K562 (cell line): Measurements from ENCODE around the gene ROS1. TPM values are rescaled to one million over a fixed set of nuclear protein-coding genes. Genes with fewer than 3 reads are reported as not detected.

ENCODE experiments used
- ATAC-seq: fragments of 200-7000 bp; cut with Tn5 transposase; 3 replicates; pipeline ENCODE4 v1.9.1; 2020; ENCODE audit warnings: moderate library complexity
- BruUV-seq: library from RNA; stranded (reverse); fragments of 400-500 nt; replicated peaks from 2 replicates; lab custom pipeline; 2021; lab: Mats Ljungman, UMichigan
- CTCF ChIA-PET: fragments of 300-600 bp; formaldehyde crosslinking; extraction: SDS; loops from one replicate; lab custom pipeline; 2021; ENCODE audit warnings: low intra/inter-chr PET ratio; lab: Yijun Ruan, JAX
- POLR2A ChIA-PET: fragments of 300-600, 350-650 bp; sonication (Branson Sonifier 250); formaldehyde crosslinking; extraction: SDS; loops from one replicate; lab custom pipeline; 2021; ENCODE audit warnings: antibody characterized with exemption, inconsistent platforms; lab: Yijun Ruan, JAX
- DNase-seq, 4 experiments: peaks; one replicate each; pipeline versions ENCODE4 v3.0.0 to v3.0.0-alpha.2; 2011 to 2018; ENCODE audit warnings: low spot score in 3 of 4, mixed read lengths in 3 of 4; ENCODE audit errors: extremely low read depth in 1 of 4
- FAIRE-seq: peaks from 2 replicates; lab custom pipeline; 2011; peaks lifted over from hg19 to GRCh38; lab: Jason Lieb, UNC
- H2AFZ ChIP-seq: 2 replicates; pipeline ENCODE4 v1.6.0; 2011; ENCODE audit warnings: low read depth, low read length, control low read depth, inconsistent platforms
- H3K27ac ChIP-seq: fragments of 200-600 bp; 3 replicates; pipeline ENCODE4 v1.8.0; 2011; ENCODE audit warnings: low read depth, mild to moderate bottlenecking, control low read depth, inconsistent platforms, low read length, moderate library complexity, mixed read lengths; ENCODE audit errors: extremely low read depth
- H3K27me3 ChIP-seq, 2 experiments: fragments of 300-600 bp in 1 of 2; 2 replicates in 1 of 2; 3 replicates in 1 of 2; pipeline versions ENCODE4 v1.6.0 to v1.8.0; 2011; ENCODE audit warnings: inconsistent platforms in 2 of 2, low read length in 2 of 2, mild to moderate bottlenecking in 1 of 2, mixed read lengths in 1 of 2, moderate library complexity in 1 of 2; ENCODE audit not compliant: control insufficient read depth in 2 of 2, insufficient read depth in 2 of 2
- H3K36me3 ChIP-seq: fragments of 300-600 bp; 3 replicates; pipeline ENCODE4 v1.8.0; 2011; ENCODE audit warnings: mild to moderate bottlenecking, low read length, inconsistent platforms; ENCODE audit not compliant: control insufficient read depth, insufficient read depth
- H3K4me1 ChIP-seq, 2 experiments: fragments of 200-600 bp in 1 of 2; replicated peaks in 1 of 2; 2 replicates in 1 of 2; 3 replicates in 1 of 2; pipeline versions ENCODE4 v1.5.1 to v1.8.0; 2011; ENCODE audit warnings: inconsistent platforms in 2 of 2, low read length in 2 of 2, mild to moderate bottlenecking in 1 of 2, mixed read lengths in 1 of 2, moderate library complexity in 1 of 2; ENCODE audit not compliant: control insufficient read depth in 2 of 2, insufficient read depth in 2 of 2
- H3K4me2 ChIP-seq: 2 replicates; pipeline ENCODE4 v1.6.1; 2011; ENCODE audit warnings: low read length, control low read depth, inconsistent platforms, mixed read lengths; ENCODE audit not compliant: insufficient read depth
- H3K4me3 ChIP-seq: fragments of 200-600 bp; sonication (generic), shearing (Covaris generic); 2 replicates; pipeline ENCODE4 v1.5.1; 2016; ENCODE audit warnings: control low read depth, inconsistent platforms
- H3K79me2 ChIP-seq: fragments of 200-600 bp; 3 replicates; pipeline ENCODE4 v1.8.0; 2011; ENCODE audit warnings: low read length, inconsistent platforms; ENCODE audit not compliant: control insufficient read depth, insufficient read depth
- H3K9ac ChIP-seq, 2 experiments: 2 replicates each; pipeline versions ENCODE4 v1.6.0 to v1.6.1; 2011; ENCODE audit warnings: low read depth in 2 of 2, low read length in 2 of 2, control low read depth in 1 of 2, inconsistent platforms in 1 of 2, mild to moderate bottlenecking in 1 of 2, mixed read lengths in 1 of 2; ENCODE audit not compliant: insufficient read depth in 1 of 2
- H3K9me1 ChIP-seq: one replicate; pipeline ENCODE4 v1.6.0; 2011; ENCODE audit warnings: inconsistent platforms, mild to moderate bottlenecking, low read length, moderate library complexity; ENCODE audit not compliant: control insufficient read depth, insufficient read depth
- H3K9me3 ChIP-seq: replicated peaks from 2 replicates; pipeline ENCODE4 v1.5.1; 2011; ENCODE audit warnings: low read depth, low read length, inconsistent platforms; ENCODE audit not compliant: control insufficient read depth, insufficient read depth
- H4K20me1 ChIP-seq: replicated peaks from 2 replicates; pipeline ENCODE4 v1.6.1; 2011; ENCODE audit warnings: low read length, inconsistent platforms, mixed read lengths; ENCODE audit not compliant: control insufficient read depth, insufficient read depth
- AFF1 ChIP-seq, 2 experiments: fragments of 450-650 bp; IDR thresholded peaks; 2 replicates each; pipeline ENCODE4 v1.6.1; 2018; ENCODE audit warnings: mild to moderate bottlenecking in 2 of 2, low read depth in 1 of 2; ENCODE audit not compliant: partially characterized antibody in 2 of 2
- BRCA1 ChIP-seq, 2 experiments: fragments of 450-650 bp in 1 of 2; sonication (generic) in 1 of 2; formaldehyde crosslinking in 1 of 2; IDR thresholded peaks; 2 replicates each; pipeline versions ENCODE4 v1.5.0 to v1.6.1; 2017 to 2020; ENCODE audit warnings: mild to moderate bottlenecking in 1 of 2, missing genetic modification reagents in 1 of 2
- FOXJ2 ChIP-seq: fragments of 200-800 bp; sonication (Bioruptor generic); IDR thresholded peaks from 2 replicates; pipeline ENCODE4 v1.6.1; 2016; ENCODE audit warnings: missing genetic modification characterization, missing compliant biosample characterization
- FOXM1 ChIP-seq, 2 experiments: fragments of 450-650 bp in 1 of 2; sonication (generic) in 1 of 2; formaldehyde crosslinking in 1 of 2; IDR thresholded peaks; 2 replicates each; pipeline versions ENCODE4 v1.6.1 to v1.9.0; 2017 to 2022; ENCODE audit warnings: low read depth in 2 of 2, mild to moderate bottlenecking in 2 of 2, missing genetic modification reagents in 1 of 2, moderate library complexity in 1 of 2
- HDAC1 ChIP-seq, 2 experiments: fragments of 450-650 bp; IDR thresholded peaks; 2 replicates each; pipeline ENCODE4 v1.6.1; 2016 to 2017; ENCODE audit warnings: inconsistent platforms in 1 of 2, mild to moderate bottlenecking in 1 of 2, moderate library complexity in 1 of 2
- NUFIP1 ChIP-seq: fragments of 450-650 bp; IDR thresholded peaks from 2 replicates; pipeline ENCODE4 v1.6.1; 2018; ENCODE audit not compliant: partially characterized antibody
- PHTF2 ChIP-seq: fragments of 250-450 bp; sonication (Bioruptor Pico); IDR thresholded peaks from 2 replicates; pipeline ENCODE4 v1.5.0; 2021; ENCODE audit warnings: mild to moderate bottlenecking
- ZNF124 ChIP-seq: sonication (generic); formaldehyde crosslinking; IDR thresholded peaks from 2 replicates; pipeline ENCODE4 v1.8.1; 2022; ENCODE audit warnings: missing genetic modification reagents
- ZNF280A ChIP-seq: fragments of 450-650 bp; IDR thresholded peaks from 2 replicates; pipeline ENCODE4 v1.6.1; 2018; ENCODE audit warnings: mild to moderate bottlenecking, low read depth; ENCODE audit not compliant: partially characterized antibody
- WGBS: fragments of 100-300 bp; shearing (Covaris generic); methylation state at CpG from one replicate; pipeline ENCODE4 v1.1.6; 2016; ENCODE audit warnings: low coverage, mixed read lengths; ENCODE audit not compliant: insufficient coverage; ENCODE audit errors: missing lambda C conversion rate; 5-methylcytosine and 5-hydroxymethylcytosine counted together
- in situ Hi-C: fragments of 300-500 bp; cut with MboI; formaldehyde crosslinking; loops from 4 replicates; pipeline ENCODE4 v1.15.0; 2018; ENCODE audit warnings: inconsistent platforms, mixed read lengths
- intact Hi-C: fragments of 100-400 bp; cut with micrococcal nuclease; formaldehyde crosslinking; loops from 2 replicates; pipeline ENCODE4 v1.14.2; 2022
- polyA plus RNA-seq, 8 experiments: library from polyadenylated mRNA; depleted of rRNA in 4 of 8; stranded (reverse) in 5 of 8; unstranded in 3 of 8; fragments of >200 nt; fragmentation: Nextera tagmentation in 2 of 8; fragmentation: Illumina TruSeq in 1 of 8; extraction: Ambion mirVana in 2 of 8; extraction: Trizol in 1 of 8; gene quantifications; 2 replicates each; pipeline versions ENCODE4 v1.2.1 to v1.2.3, GENCODE V29; 2011 to 2014; ENCODE audit warnings: inconsistent platforms in 1 of 8, missing spikeins in 1 of 8
- total RNA-seq, 7 experiments: library from RNA; depleted of rRNA in 6 of 7; stranded (reverse); fragments of >200 nt in 6 of 7; fragmentation: Illumina TruSeq in 2 of 7; extraction: Trizol in 2 of 7; gene quantifications; 2 replicates each; pipeline versions ENCODE4 v1.2.1 to v1.2.3, GENCODE V29; 2011 to 2021; ENCODE audit warnings: low replicate concordance in 1 of 7
- TF ChIP-seq, protein P1 (sequence below): fragments of 450-650 bp; formaldehyde crosslinking; IDR thresholded peaks from 2 replicates; pipeline ENCODE4 v1.4.0; 2022; ENCODE audit warnings: mild to moderate bottlenecking, moderate library complexity

Gene ROS1
- total and polyA plus RNA-seq, 9 of the 15 experiments (the other 6 are each of a cell fraction or from before 2014, with no cell fraction given): under 0.01 to 0.16 (median 0.04) TPM; not detected in 6

DNA sequence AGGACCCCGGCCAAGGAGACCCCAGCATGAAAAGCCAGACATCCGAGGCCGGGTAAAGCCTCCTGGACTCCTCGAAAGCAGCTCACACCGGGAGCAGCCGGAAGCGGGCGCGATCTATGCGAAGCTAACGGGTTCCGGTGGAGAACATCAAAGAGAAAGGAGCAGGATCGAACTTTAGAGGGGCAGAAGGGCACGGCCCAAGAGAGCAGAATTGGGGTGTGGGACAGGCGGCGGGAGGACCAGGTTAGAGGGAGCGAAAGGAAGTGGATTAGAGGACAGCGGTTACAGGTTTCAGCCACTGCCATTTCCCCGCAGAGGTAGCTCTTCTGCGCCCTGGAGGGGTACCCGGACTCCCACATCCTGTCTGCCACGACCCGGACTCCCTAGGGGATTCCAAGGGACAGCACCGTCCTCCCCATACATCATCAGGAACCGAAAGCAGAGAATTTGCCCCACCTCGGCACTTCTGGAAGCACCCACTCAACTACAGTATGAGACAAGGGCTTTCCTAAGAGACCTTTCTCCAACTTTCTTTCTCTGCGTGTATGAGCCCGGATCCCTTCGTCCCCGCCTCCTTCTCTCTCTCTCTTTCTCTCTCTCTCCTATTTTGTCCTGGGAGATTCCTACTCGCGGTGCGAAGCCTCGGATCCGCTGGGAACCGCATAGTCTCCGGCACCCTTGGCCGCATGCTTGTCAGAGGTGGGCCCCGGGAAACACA is 160.9 kb downstream of the ROS1 start:
- no peaks in the 10 kb centered on the region for H4K20me1 ChIP-seq
- H3K9me1 ChIP-seq: no peaks in the 10 kb centered on the region
- no peaks in the 10 kb centered on the region for H3K9me3 ChIP-seq
- FAIRE-seq (no peak), ATAC-seq (no peak), DNase-seq (no peak)
- H2AFZ ChIP-seq: no peak overlapping the region
- no peak overlapping the region for H3K4me3 ChIP-seq
- H3K79me2 ChIP-seq: no peaks in the 10 kb centered on the region
- H3K27me3 ChIP-seq: peaks cover 16 to 35% of the 10 kb centered on the region in 2 experiments; a peak in 3 of 5 replicates
- H3K9ac ChIP-seq: no peak overlapping the region
- H3K4me1 ChIP-seq: peaks cover 0 to 4% of the 10 kb centered on the region in 2 experiments; a peak in 1 of 5 replicates
- 12% methylated on average over 27 of the region's 39 CpGs for WGBS
- in situ Hi-C loops: no loop called here
- ChIA-PET CTCF (no interaction called here), POLR2A (no interaction called here)
- no TSS peak for BruUV-seq
- no peak overlapping the region for H3K4me2 ChIP-seq
- no peak for TF ChIP-seq NUFIP1
- TF ChIP-seq, protein P1, sequence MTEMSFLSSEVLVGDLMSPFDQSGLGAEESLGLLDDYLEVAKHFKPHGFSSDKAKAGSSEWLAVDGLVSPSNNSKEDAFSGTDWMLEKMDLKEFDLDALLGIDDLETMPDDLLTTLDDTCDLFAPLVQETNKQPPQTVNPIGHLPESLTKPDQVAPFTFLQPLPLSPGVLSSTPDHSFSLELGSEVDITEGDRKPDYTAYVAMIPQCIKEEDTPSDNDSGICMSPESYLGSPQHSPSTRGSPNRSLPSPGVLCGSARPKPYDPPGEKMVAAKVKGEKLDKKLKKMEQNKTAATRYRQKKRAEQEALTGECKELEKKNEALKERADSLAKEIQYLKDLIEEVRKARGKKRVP (CRISPR knock-in tag): no peak
- no peak for TF ChIP-seq PHTF2
- TF ChIP-seq ZNF280A: no peak
- TF ChIP-seq FOXM1 (IDR thresholded peaks at IDR 0.05; ENCODE audit: low read depth): no peak
- no peak for TF ChIP-seq FOXM1 (CRISPR knock-in tag; IDR thresholded peaks at IDR 0.05; ENCODE audit: low read depth)
- no peak for TF ChIP-seq FOXJ2 (tag)
- TF ChIP-seq ZNF124 (CRISPR knock-in tag): no peak
- no peak for TF ChIP-seq HDAC1 (IDR thresholded peaks at IDR 0.05)
- TF ChIP-seq AFF1 (IDR thresholded peaks at IDR 0.05; ENCODE audit: low read depth in 1 of 2, partially characterized antibody in 2 of 2): no peak
- no peak for TF ChIP-seq BRCA1 (IDR thresholded peaks at IDR 0.05)
- TF ChIP-seq BRCA1 (CRISPR knock-in tag; IDR thresholded peaks at IDR 0.05): no peak
- H3K36me3 ChIP-seq: no peaks in the 10 kb centered on the region
- no peak overlapping the region for H3K27ac ChIP-seq
- intact Hi-C loops: no loop called here
